ENCODE data around the gene CELF4.

The CELF4 gene

DNA sequence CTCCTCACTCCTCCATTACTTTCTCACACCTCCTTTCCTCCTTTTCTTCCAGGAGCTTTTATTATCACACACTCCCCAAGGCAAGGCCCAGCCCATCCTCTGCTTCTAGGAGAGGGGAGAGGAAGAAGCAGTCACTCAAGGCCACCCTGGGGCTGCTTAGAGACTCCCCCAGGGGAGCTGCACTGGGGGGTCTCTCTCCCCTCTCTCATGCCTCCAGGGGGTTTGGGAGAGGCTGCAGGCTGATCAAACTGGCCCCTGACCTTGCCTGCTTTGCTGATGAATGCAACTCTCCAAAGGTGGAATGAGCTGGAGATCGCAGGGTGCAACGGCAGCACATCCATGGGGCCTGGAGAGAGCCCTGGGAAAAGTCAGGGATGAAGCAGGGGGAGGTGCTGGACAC is 216.9 kb downstream of the CELF4 start:
- no peak for DNase-seq (ENCODE audit: low read depth)

DNA sequence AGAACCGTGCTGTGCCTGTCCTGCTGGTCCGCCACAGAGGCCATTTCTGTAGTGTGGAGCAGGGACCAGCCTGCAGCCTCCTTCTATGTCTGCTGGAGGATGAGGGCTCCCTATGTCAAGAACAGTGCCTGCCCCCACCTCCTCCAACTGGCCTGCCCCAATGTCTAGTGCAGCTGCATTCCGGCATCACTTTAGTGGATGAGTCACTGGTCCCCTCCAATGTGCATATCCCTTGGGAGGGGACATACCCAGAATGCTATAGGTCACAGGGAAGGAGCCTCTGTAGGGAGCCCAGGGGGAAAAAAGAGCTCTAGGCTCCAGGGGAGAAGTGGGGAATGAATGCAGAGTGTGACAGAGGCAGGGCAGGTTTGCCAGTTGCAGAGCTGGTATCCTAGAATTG is 219.6 kb downstream of the CELF4 start:
- DNase-seq (ENCODE audit: low read depth) = no peak

DNA sequence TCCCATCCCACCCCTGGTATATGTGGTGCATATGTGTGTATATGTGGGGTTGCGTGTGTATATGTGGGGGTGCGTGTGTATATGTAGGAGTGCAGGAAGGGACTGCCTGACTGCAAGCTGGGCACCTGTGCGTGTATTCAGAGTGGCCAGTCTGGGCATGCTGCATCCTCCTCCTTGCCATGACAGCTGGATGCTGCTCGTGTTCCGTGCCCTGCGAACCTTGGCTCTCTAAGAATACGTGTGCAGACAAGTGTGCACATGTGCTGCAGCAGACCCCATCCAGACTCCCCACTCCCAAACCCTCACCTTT is 222.1 kb downstream of the CELF4 start:
- DNase-seq (ENCODE audit: low read depth) = no peak

DNA sequence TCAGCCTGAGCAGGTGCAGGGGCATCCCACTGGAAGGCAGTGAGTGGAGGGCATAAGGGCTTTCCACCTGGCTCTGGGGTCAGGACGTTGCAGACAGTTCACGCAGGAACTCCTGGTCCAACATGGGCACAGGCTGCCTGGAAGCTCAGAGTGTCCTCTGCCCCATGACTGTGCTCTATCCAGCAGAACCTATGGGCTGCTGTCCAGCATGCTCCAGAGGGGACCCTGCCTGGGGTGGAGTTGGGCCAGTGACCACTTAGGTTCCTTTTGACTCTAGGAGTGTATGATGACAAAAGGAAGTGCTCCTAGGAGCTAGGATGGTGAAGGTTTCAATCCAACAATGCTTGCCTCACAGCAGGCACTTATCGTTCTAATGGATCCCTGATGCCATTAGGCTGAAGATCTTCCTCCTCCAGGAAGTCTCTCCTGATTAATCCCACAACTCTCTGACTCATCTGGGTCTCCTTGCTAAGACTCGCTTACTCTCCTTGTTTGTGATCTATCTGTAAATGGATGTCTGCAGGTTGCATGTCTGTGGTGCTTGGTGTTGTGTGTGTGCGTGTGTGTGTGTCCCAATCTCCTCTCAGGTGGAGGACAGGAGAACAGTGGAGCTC is 224.0 kb downstream of the CELF4 start:
- DNase-seq (ENCODE audit: low read depth) = no peak

DNA sequence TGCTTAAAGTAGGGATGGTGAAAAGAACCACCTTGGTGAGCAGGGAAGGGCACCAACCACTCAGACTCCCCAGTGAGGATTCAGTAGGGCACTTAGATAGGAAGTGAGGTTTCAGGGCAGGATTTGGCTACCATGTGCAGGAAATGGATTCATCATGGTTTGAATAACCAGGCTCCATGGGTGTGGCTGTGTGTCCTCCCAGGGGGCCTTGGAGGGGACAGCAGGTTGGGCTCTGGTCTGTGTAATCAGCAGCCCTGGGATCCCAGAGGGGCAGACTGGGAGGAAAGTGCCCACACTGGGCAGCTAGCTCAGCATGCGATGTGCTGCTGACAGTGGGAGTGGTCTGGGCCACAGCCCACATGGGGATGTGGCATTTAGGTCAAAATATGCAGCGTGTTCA is 224.6 kb downstream of the CELF4 start:
- DNase-seq (ENCODE audit: low read depth) = no peak

DNA sequence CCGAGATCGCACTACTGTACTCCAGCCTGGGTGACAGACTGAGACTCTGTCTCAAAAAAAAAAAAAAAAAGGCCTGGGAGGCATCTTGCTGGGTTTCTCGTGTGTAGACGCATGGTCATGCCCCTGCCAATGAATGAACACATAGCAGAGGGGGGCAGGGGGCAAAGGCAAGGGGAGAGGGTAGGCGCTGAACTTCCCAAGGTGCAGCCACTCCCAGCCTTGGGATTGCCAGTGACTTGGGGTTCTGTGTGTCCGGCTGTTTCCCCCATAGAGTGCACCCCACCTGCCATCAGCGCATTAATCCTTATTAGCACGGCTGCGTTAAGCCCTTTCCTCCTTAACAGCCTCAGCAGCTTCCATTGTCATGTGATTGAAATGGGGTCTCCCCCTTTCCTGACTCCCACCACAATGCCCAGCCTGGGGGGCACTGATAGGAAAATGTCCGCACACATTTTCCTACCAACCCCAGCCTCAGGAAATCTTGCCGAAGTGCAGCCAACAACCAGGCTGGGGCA is 225.8 kb downstream of the CELF4 start:
- DNase-seq (ENCODE audit: low read depth) = no peak

DNA sequence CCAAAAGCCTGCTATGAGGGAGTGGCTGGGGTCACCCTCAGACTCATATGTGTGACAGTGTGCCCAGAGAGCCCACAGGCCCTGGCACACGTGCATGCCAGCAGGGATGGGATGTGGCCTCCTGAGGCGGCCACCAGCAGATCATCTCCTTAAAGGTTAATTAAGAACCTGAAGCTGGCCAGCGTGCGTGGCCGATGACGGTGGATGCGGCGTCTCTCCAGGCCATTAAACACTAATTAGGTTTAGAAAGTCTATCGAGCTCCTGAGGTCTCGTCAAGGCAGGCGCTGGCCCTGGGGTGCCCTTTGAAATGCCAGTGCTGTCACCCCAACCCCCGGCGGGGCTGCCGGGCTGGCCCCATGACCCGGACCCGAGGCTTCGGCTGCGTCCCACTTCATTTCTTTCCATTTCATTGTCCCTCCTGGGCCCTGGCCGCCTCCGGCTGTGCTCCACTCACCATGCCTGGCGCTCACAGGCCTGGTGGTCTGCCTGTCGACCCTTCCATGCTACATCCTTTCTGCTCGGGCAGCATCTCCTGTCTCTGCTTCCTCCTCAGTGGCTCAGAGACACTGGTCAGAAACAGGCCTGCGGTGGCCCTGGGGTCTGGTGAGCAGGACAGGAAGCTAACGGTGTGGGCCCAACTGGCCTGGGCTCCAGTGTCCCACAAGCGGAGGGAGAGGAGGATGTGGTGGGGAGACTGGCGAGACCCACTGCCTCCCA is 228.9 kb downstream of the CELF4 start:
- DNase-seq (ENCODE audit: low read depth) = no peak

DNA sequence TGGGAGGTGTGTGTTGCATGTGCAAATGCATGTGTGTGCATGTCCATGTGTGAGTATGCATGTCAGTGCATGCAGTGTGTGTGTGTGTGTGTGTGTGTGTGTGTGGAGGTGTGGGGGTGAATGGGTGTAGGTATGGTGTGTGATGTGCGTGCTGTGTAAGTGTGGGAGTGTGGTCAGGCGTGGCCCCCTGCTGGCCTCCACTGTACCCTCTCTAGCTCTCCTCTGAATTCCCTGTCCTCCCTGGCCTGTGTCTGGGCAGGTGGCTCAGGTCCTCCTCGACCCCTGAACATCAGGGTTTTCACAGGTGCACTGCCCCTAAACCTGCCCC is 230.2 kb downstream of the CELF4 start:
- no peak for DNase-seq (ENCODE audit: low read depth)

DNA sequence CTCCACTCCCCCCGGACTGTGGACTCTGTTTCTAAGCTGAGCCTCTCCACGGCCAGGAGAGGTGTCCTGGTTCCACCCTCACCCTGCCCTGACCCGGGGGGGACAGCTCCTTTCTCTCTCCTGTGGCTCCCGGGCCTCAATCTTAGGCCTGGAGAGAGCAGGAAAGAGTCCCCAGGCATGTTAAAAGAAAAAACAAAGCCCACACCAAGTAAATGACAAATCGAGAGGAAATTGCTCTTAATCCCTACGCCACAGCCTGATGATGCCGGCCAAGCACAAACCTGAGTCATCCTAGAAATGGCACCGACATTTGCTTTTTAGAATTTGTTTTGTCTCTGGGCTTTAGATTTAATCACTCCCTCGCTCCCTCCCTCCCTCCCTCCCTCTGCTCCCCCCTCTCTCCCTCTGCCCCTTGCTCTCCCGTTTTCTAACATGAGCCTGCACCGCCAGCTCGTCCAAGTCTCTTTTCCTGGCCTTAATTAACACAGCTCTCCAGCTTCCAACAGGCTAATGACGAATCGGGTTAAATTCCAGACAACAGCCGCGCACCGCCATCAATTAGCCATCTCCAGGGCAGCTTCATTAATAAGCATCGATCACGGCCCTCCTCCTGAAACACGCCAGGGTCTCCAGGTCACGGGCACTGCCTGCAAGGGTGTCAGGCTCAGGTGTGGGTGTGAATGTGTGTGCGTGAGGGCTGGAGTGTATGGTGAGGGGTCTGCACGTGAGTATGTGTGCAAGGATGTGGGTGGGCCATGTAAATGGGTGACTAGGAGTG is 230.8 kb downstream of the CELF4 start:
- DNase-seq (ENCODE audit: low read depth) = no peak

DNA sequence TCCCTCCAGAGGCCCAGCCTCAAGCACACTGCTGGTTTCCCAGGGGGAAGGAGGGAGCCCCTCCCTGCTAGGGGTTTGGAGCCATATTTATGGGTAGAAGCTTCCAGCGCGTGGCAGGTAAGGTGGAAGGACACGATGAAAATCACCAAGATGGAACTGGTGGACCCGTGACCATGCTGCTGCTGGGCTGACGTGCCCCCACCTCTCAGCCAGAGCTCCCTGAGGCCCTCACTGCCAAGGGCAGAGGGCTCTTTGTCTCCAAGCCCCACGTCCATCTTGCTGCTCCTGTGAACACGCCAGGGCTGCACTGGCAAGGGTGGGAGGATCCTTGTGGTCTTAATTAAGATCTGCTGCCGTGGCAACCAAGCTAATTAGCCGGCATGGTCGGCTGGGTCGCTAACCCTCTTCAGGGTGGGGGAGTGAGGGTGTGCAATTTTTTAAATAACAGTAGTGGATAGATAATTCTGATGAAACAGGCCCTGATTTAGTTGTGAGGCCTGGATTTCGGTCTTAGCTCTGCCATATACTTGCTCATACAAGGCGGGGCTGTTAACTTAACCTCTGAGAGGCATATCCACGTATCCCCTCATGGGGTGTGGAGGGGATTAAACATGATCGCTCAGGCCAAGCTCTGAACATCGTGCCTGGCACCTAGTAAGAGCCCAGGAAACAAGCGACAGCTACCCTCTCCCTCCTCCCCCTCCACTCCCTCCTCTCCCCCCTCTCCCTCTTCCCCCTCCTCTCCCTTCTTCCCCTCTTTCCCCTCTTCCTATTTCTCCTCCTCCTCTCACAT is 232.8 kb downstream of the CELF4 start:
- no peak for DNase-seq (ENCODE audit: low read depth)

DNA sequence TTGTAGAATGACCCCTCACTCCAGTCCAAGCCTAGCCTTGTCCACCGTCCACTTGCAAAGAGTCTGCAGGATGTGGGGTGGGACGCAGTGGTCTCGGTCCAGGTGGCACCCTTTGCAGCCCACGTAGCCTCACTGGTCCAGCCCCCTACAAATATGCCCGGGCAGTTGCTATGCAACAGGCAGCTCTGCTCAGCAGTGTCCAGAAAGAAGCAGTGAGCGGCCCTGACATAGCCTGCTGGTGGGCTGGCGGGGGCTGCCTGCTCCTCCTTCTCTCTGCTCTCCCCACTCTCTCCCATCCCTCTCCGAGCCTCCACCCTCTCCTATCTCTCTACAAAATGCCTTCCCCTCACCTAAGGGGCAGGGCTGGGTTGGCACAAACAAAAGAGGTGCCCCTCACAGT is 233.4 kb downstream of the CELF4 start:
- no peak for DNase-seq (ENCODE audit: low read depth)

DNA sequence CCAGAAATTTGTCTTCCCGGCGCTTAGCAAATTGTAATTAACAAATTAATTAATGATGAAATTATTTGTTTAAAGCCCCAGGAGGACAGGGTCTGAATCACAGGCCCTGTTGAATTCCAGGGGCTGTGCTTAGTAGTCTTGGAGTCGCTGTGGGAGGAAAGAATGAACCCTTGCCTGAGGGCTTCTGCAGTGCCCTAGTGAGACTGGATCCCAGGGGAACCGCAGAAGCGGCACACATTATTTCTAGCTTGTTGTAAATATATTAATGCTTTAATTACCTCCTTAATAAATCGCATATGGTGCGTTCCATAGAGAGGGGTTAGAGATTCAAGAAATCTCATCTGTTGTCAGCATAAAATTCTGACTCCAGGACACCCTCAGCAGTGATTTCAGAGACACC is 235.4 kb downstream of the CELF4 start:
- DNase-seq (ENCODE audit: low read depth) = no peak

DNA sequence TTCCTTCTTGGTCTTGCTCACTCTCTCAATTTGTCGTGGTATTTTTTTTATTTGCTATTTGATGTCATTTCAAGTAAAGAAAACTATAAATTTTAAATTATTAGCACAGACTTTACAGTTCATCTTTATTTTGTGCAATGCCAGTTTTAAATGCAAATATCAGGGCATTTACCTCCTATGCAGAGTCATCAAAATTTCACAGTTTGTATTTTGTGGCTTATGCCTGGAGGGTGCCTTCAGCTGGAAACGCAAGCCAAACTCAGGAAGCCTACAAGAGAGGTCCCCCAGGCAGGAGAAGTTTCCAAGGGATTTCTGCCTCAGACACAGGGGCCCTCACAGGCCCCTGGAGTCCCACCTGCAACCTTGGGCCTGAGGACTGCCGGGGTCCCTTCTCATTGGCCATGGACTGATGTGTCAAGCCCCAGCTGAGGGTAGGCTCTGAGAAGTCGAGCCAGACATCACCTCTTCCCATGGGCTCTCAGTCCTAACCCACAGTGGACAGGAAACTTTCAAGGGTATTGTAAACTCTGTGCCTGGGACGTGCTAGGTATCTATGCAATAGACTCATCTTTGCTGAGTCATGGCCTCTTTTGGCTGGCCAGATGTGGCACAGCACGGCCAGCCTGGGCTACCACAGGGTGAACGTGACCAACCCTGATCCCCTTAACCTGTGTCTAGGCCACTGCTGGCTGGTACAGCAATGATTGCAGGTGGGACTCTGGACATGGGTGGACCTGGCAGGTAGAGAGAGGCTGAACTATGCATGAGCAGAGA is 236.5 kb downstream of the CELF4 start:
- no peak for DNase-seq (ENCODE audit: low read depth)

DNA sequence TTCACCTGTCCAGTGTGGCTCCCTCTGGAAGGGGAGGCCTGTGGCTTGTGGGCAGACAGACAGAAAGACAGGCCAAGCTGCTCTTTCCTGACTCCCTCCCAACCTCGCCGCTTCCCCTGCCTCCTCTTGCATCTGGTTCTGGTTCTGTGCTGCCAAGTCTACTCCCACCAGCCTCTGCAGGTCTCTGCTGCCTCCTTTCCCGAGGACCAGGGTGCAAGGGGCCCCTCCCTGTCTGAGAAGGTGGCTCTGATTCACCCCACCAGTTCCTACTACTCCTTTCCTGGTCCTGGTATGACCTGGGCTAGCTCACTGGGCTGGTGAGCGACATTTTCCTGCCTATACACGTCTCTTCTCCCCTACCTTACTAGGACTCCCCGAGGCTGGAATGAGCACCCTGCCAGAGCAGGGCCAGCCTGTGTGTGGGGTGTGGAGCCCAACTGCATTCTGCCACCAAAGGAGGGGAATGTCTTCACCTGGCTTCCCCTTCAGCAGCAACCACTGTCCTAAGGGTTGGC is 238.5 kb downstream of the CELF4 start:
- DNase-seq (ENCODE audit: low read depth) = no peak

DNA sequence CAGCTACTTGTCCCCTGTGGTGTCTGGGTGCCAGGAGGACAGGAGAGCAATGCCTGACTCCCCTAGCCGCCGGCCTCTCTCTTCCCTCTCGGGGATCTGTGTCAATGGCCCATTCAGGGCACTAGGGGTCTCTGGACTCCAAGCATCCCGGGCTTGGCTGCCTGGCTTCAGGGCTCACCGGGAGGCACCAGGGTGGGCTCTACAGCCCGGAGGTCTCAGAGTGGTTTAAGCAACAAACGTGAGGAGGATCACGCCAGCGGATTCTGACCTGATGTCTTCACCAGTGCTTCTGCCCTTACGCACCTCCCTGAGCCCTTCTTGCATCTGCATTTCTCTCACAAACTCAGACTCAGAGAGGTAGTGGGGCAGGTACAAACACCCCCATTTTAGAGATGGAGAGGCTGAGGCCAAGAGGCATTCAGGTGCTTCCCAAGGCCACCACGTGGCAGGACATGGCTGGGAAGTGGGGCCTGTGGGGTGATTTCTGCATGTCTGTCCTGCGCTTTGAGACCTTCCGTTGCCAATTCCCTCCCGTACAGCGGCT is 243.0 kb downstream of the CELF4 start:
- DNase-seq (ENCODE audit: low read depth) = no peak

DNA sequence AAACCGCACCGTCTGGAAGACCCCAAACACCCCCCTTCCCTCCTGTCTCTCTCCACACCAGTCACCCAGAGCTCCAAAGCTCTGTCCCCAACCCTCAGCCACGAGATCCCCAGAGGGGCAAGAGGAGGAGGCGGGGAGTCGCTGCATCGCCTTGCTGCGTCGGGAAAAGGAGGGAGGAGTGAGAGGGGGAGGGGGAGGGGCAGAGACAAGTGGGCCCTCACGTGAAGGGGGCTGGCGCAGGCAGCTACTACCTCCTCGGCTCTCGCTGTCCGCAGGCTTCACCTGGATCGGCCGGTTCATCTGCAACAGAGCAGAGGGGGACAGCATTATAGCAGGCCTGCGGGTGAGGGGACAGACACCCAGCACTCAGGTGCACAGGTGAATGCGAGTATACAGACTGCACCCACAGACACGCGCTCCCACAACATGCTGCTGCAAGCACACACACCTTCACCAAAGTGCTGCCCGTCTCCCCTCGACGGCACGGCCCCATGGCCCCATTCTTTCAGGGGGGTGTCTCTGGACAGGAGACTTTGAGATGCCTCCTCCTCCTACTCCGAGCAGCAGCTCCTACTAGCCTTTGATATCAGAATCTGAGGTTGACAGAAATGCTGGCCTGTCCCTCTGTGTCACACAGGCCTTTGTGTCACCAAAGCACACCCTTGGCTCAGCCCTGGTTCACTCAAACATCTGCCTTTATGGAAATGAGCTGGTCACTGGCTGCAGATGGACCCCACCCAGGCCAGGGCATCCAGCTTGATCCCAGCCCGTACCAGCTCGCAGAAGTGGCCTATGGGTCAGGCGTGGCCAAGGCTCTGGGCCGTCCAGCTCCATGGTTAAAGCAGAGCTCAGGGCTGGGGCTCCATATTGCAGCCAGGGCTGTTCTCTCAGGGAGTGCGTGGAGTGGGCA is 243.8 kb downstream of the CELF4 start:
- DNase-seq (ENCODE audit: low read depth) = no peak

DNA sequence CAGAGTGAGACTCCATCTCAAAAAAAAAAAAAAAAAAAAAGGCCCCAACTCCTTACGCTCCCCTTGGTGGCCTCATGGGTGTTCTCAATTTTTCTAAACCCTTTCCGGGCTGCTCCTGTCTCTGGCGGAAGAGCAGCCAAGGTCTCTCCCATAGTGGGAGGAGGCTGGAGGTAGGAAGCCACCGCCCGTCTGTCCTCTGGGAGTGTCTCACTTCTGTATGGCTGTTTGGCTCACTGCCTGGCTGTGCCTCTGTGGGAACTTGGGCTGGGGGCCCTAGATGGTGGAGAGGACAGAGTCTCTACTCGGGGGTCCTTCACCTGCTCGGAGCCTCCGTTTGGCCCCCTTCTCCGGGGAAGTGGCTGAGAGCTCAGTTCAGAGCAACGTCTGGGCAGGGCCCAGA is 245.3 kb downstream of the CELF4 start:
- no peak for DNase-seq (ENCODE audit: low read depth)

DNA sequence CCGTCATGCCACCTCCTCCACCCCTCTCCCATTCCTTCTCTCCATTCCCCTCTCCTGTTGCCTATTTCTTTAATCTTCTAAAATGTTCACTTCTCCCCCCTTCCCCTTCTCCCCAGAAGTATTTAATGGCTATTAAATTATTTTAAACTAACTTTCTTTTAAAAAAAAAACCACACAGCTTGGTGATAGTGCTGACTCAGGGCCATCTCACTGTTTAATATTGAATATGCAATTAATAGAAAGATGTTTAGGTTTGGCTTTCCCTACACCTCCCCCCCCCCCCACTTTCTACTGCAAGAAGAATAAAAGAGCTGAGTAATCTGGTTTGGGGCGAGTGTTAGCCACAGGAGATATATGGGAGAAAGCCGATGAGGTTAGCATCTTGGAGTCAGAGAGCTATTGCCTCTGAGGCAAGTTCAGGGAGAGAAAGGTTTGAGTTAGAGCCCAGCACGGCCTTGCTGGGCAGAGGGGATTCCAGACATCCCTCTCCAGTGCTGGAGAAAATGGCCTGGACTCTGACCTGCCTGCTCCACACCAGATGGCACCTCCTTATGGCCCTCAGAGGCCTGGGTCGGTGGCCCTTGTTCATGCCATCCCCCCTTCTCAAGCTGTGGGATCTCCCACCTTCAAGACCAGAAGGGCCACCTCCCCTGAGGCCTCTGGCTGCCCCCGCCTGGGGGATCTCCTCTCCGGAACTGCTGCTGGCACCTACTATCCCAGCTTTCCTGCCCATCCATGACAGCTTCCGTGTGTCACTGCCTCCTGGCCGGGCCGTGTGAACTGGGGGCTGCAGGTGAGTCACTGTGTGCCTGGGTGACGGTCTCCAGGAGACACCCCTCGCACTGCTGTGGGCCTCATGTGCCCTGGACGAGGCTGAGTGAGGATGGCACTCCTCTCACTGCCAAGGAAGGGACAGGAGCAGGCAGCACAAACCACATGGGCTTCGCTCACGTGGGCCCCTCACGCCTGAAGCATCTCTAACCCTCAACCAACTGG is 246.9 kb downstream of the CELF4 start:
- DNase-seq (ENCODE audit: low read depth) = no peak

DNA sequence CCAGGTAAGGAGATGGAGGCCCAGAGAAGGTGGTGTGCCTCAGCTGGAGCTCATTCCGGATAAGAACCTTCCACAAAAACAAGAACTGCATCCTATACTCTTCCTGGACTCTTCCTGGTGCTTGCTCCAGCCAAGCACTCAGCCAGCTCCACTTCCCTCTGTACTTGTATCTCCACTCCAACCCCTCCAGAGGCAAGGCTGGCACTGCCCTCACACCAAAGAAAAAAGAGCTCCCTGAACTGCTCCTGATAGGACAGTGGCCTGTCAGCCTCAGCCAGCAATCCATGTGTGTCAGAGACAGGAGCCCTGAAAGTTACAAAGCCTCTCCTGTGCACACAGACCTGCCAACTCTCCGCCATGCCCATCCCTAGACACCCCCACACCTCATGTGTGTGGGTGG is 248.1 kb downstream of the CELF4 start:
- no peak for DNase-seq (ENCODE audit: low read depth)
